Sigmoid colon (tissue), 7 donors: ENCODE data around the gene IFNAR2. TPM values are rescaled to one million over a fixed set of nuclear protein-coding genes. Genes with fewer than 3 reads are reported as not detected.

Experiments used
- DNase-seq: peaks from one replicate; pipeline ENCODE4 v3.0.0-alpha.2; 2019
- H3K27ac ChIP-seq, 4 donors: fragments of 200-600 bp; sonication (generic); one replicate each; pipeline ENCODE4 v1.5.1; 2016 to 2019; ENCODE audit warnings: mild to moderate bottlenecking in 1 of 4
- H3K27me3 ChIP-seq, 3 donors: fragments of 200-600 bp; sonication (generic); one replicate each; pipeline ENCODE4 v1.5.1; 2019; ENCODE audit warnings: mild to moderate bottlenecking in 1 of 3
- H3K36me3 ChIP-seq, 4 donors: fragments of 200-600 bp; sonication (generic); one replicate each; pipeline ENCODE4 v1.5.1; 2016 to 2019
- H3K4me1 ChIP-seq, 4 donors: fragments of 200-600 bp; sonication (generic); one replicate each; pipeline ENCODE4 v1.5.1; 2017 to 2019
- H3K4me3 ChIP-seq, 4 donors: fragments of 200-600 bp; sonication (generic); one replicate each; pipeline ENCODE4 v1.5.1; 2017 to 2019; ENCODE audit warnings: mild to moderate bottlenecking in 2 of 4, moderate library complexity in 1 of 4
- H3K9me3 ChIP-seq, 4 donors: fragments of 200-600 bp in 3 of 4; sonication (generic) in 3 of 4; one replicate each; pipeline versions ENCODE4 v1.5.1 to v1.6.1; 2013 to 2019
- EP300 ChIP-seq, 4 donors: sonication (generic); formaldehyde crosslinking; IDR thresholded peaks; one replicate each; pipeline ENCODE4 v1.6.1; 2017; ENCODE audit warnings: antibody characterized with exemption in 4 of 4
- POLR2A ChIP-seq, 2 donors: fragments of 450-650 bp; IDR thresholded peaks; one replicate each; pipeline ENCODE4 v1.6.1; 2016; ENCODE audit warnings: antibody characterized with exemption in 2 of 2, mild to moderate bottlenecking in 2 of 2, moderate library complexity in 2 of 2
- POLR2AphosphoS5 ChIP-seq, 4 donors: sonication (generic); formaldehyde crosslinking; IDR thresholded peaks; one replicate each; pipeline ENCODE4 v1.6.1; 2017; ENCODE audit warnings: antibody characterized with exemption in 4 of 4
- WGBS, 2 donors: extraction: QIAGEN DNeasy Blood & Tissue Kit; methylation state at CpG; one replicate each; pipeline ENCODE4 v1.1.7; 2013; 5-methylcytosine and 5-hydroxymethylcytosine counted together
- intact Hi-C: fragments of 100-400 bp; cut with DNase I; formaldehyde crosslinking; loops from one replicate; pipeline ENCODE4 v1.15.1; 2023
- polyA plus RNA-seq, 3 donors: library from polyadenylated mRNA; stranded (reverse); fragments of 200-250 nt; gene quantifications; one replicate each; pipeline ENCODE4 v1.2.3, GENCODE V29; 2013
- total RNA-seq, 4 donors: library from RNA; depleted of rRNA; stranded (reverse); fragments of >200 nt; gene quantifications; one replicate each; pipeline ENCODE4 v1.1.0, GENCODE V29; 2016
- TF ChIP-seq, protein P1 (sequence below), 4 experiments: fragments of 450-650 bp in 3 of 4; fragments of 200-600 bp in 1 of 4; IDR thresholded peaks; one replicate each; pipeline ENCODE4 v1.5.1; 2016 to 2019; ENCODE audit warnings: antibody characterized with exemption in 4 of 4, mild to moderate bottlenecking in 3 of 4, moderate library complexity in 2 of 4
- donor health status: healthy with polysubstance abuse.
- donor health status: Bipolar disorder and iron deficiency.
- donor health status: healthy.

Gene IFNAR2
- total and polyA plus RNA-seq, 7 donors = 6.6 to 19.0 (median 11.1) TPM

DNA sequence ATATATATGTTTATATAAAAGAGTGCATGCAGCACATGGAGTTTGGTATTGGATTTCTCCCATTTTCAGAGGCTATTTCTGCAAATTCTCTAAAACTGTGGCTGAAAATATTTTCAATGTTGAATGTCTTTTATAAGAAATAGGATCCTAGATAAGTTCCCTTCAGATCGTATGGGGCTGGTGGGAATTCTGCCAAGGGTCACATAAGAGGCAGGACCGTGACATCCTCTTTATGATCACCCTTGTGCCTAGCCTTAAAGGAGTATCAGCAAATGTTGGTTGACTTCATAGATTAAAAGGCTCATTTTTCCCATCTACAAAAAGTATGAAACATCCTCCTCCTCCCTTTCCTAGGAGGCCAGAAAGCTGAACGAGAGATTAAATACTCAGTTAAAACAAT lies 1.3 kb upstream of the IFNAR2 start:
- no peaks in the 10 kb centered on the region for H3K27me3 ChIP-seq
- H3K27ac ChIP-seq = no peak overlapping the region
- WGBS, 2 donors = 46 to 66% methylated on average over 3 of the region's 3 CpGs
- no peaks in the 10 kb centered on the region for H3K9me3 ChIP-seq
- H3K36me3 ChIP-seq = no peaks in the 10 kb centered on the region
- no peak overlapping the region for H3K4me3 ChIP-seq
- TF ChIP-seq, protein P1, sequence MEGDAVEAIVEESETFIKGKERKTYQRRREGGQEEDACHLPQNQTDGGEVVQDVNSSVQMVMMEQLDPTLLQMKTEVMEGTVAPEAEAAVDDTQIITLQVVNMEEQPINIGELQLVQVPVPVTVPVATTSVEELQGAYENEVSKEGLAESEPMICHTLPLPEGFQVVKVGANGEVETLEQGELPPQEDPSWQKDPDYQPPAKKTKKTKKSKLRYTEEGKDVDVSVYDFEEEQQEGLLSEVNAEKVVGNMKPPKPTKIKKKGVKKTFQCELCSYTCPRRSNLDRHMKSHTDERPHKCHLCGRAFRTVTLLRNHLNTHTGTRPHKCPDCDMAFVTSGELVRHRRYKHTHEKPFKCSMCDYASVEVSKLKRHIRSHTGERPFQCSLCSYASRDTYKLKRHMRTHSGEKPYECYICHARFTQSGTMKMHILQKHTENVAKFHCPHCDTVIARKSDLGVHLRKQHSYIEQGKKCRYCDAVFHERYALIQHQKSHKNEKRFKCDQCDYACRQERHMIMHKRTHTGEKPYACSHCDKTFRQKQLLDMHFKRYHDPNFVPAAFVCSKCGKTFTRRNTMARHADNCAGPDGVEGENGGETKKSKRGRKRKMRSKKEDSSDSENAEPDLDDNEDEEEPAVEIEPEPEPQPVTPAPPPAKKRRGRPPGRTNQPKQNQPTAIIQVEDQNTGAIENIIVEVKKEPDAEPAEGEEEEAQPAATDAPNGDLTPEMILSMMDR (IDR thresholded peaks at IDR 0.05) = no peak
- TF ChIP-seq POLR2AphosphoS5 (IDR thresholded peaks at IDR 0.05) = no peak
- TF ChIP-seq POLR2A (IDR thresholded peaks at IDR 0.05) = no peak
- TF ChIP-seq EP300 (IDR thresholded peaks at IDR 0.05) = no peak
- intact Hi-C loops = no loop called here
- no peak for DNase-seq
- H3K4me1 ChIP-seq = peaks cover 0 to 22% (median 14%) of the 10 kb centered on the region in 4 donors

DNA sequence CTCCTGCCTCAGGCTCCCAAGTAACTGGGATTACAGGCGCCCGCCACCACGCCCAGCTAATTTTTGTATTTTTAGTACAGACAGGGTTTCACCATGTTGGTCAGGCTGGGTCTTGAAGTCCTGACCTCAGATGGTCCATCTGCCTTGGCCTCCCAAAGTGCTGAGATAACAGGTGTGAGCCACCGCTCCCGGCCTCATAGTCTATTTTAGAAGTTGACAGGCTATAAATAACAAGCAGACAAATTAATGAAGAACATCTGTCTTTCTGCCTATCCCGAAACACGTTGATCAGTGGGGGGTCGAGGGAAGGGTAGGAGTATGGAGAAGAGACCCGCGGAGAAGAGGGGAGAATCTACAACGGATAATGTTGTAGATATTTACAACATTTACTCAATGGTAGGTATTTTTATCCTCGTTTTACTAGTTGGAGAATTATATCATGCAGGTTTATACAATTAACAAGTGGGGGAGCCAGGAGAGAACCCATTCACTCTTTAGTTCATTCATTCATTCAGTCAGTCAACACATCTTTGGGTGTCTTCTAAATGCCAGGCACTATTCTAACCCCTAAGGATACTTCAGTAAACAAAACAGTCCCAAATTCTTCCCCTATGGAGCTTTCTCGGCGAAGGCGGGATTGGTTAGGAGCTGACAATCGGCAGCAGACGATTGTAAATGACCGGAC lies 497 bp upstream of the IFNAR2 start:
- WGBS, 2 donors = 41 to 44% methylated on average over 18 of the region's 18 CpGs
- no peaks in the 10 kb centered on the region for H3K9me3 ChIP-seq
- intact Hi-C loops = loop anchor here (1.0 kb wide), 1 partner anchor 30 kb away; no protein-coding TSS in a partner anchor

DNA sequence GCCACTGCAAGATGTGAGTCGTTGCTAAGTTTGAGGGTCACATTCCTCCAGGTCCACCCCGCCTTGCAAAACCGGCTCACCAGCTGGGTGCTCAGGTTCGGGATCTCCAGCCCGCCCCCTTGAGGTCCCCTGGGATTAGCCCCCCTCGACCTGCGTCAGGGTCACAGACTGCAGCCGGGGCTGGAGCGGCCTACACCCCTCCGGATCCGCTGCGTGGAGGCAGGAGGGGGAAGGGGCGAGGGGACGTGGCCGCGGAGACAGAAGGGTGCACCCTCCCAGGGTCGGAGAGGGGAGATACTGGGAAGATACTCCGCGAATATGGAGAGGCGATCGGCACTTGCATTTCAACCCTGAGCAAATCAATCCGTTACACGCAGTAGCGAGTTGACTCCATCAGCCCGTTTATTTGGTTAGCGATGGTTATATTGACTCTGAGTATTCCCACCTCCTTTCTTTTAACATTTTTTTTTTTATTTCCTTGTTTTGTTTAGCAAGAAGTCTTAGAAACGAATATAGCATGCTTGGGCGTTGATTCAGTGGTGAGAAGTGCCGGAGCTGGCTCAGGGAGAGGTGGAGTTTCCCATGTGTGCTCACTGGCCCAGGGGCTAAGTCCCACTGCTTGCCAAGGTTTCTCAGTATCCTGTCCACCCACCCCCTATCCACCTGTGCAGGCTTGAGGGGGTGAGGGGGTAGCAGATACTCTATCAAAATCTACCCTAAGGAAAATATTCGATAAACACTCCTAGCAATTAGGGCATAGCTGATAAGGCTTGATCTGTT lies 997 bp downstream of the IFNAR2 start:
- peak overlapping the region; percentile 96 to 98 (median 98) for H3K27ac ChIP-seq
- TF ChIP-seq, protein P1 (IDR thresholded peaks at IDR 0.05) = no peak
- TF ChIP-seq POLR2AphosphoS5 (IDR thresholded peaks at IDR 0.05) = peak in 1 of 4 donors; percentile 8
- 1% methylated on average over 30 of the region's 30 CpGs for WGBS, 2 donors
- H3K27me3 ChIP-seq = no peaks in the 10 kb centered on the region
- peaks cover 0 to 22% (median 14%) of the 10 kb centered on the region in 4 donors for H3K4me1 ChIP-seq
- intact Hi-C loops = loop anchor here (1.0 to 2.0 kb wide), 2 partner anchors 36 to 94 kb away; partner anchors contain the start of genes IFNAR1 and IL10RB
- no peaks in the 10 kb centered on the region for H3K36me3 ChIP-seq
- peak overlapping the region; percentile 86 to 100 (median 96) for H3K4me3 ChIP-seq
- no peaks in the 10 kb centered on the region for H3K9me3 ChIP-seq
- peak; percentile 76 for DNase-seq

More for the DNA sequence above, 497 bp upstream of the IFNAR2 start:
- no peak for DNase-seq
- Histone ChIP-seq H3K27me3 (no peaks in the 10 kb centered on the region), H3K27ac (peak overlapping the region; percentile 96 to 98 (median 98)), H3K4me3 (peak overlapping the region; percentile 86 to 100 (median 96)), H3K4me1 (peaks cover 0 to 22% (median 14%) of the 10 kb centered on the region in 4 donors), H3K36me3 (no peaks in the 10 kb centered on the region)
- no peak for TF ChIP-seq EP300 (IDR thresholded peaks at IDR 0.05)
- TF ChIP-seq POLR2A (IDR thresholded peaks at IDR 0.05) = no peak
- TF ChIP-seq POLR2AphosphoS5 (IDR thresholded peaks at IDR 0.05) = no peak
- TF ChIP-seq, protein P1 (IDR thresholded peaks at IDR 0.05) = no peak

DNA sequence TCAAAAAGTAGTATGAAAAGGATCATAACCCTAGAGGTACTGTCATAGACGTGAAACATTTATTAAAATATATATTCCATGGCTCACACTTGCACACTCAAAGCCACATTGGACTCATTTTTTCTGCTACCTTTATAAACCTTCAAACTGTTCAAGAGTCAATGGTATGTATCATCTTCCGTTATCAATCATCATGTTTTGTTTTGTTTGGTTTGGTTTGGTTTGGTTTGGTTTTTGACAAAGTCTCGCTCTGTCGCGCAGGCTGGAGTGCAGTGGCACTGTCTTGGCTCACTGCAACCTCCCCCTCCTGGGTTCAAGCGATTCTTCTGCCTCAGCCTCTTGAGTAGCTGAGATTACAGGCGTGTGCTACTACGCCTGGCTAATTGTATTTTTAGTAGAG lies 1.8 kb downstream of the IFNAR2 start:
- Histone ChIP-seq H3K4me3 (peak overlapping the region in 2 of 4 donors; percentile 86 to 97), H3K36me3 (no peaks in the 10 kb centered on the region), H3K27me3 (no peaks in the 10 kb centered on the region), H3K27ac (peak overlapping the region in 2 of 4 donors; percentile 98), H3K4me1 (peaks cover 0 to 24% (median 16%) of the 10 kb centered on the region in 4 donors), H3K9me3 (no peaks in the 10 kb centered on the region)
- no peak for DNase-seq
- TF ChIP-seq POLR2A (IDR thresholded peaks at IDR 0.05) (no peak), POLR2AphosphoS5 (IDR thresholded peaks at IDR 0.05) (no peak), EP300 (IDR thresholded peaks at IDR 0.05) (no peak)
- TF ChIP-seq, protein P1 (IDR thresholded peaks at IDR 0.05) = no peak
- WGBS, 2 donors = 61 to 79% methylated on average over 8 of the region's 8 CpGs
- intact Hi-C loops = loop anchor here (2.0 kb wide), 1 partner anchor 93 kb away; the partner anchor contains the start of gene IFNAR1
